GM20000 (cell line): ENCODE data around the gene USP47.

Source experiments
- DNase-seq: peaks from one replicate; pipeline ENCODE4 v3.0.0; 2012; ENCODE audit warnings: low spot score
- CTCF ChIP-seq: IDR thresholded peaks from 2 replicates; pipeline ENCODE4 v1.5.1; 2012; ENCODE audit warnings: mild to moderate bottlenecking, control low read depth; ENCODE audit errors: extremely low read depth, missing control alignments

USP47 gene

GRCh38 chr11:11978098-11978637, 136.4 kb downstream of the USP47 start:
- no peak for DNase-seq
- no peak for TF ChIP-seq CTCF

GRCh38 chr11:11978792-11979487, 137.2 kb downstream of the USP47 start:
- DNase-seq: no peak
- no peak for TF ChIP-seq CTCF

GRCh38 chr11:11979488-11980117, 137.8 kb downstream of the USP47 start:
- TF ChIP-seq CTCF: no peak
- no peak for DNase-seq

GRCh38 chr11:11980200-11980599, 138.4 kb downstream of the USP47 start:
- TF ChIP-seq CTCF: no peak
- no peak for DNase-seq

- no peak for DNase-seq
- TF ChIP-seq CTCF: no peak
Observed at GRCh38 chr11:11980841-11981308, 139.1 kb downstream of the USP47 start.

GRCh38 chr11:11981364-11981763, 139.6 kb downstream of the USP47 start:
- TF ChIP-seq CTCF: no peak
- DNase-seq: no peak

GRCh38 chr11:11981840-11982239, 140.1 kb downstream of the USP47 start:
- no peak for DNase-seq
- TF ChIP-seq CTCF: no peak
